Skeletal muscle tissue (tissue), 4 donors: ENCODE data around the gene TTC21B. TPM values are rescaled to one million over a fixed set of nuclear protein-coding genes. Genes with fewer than 3 reads are reported as not detected.

Experiments used
- H3K27ac ChIP-seq: one replicate; pipeline ENCODE4 v1.7.0; 2013; ENCODE audit warnings: mild to moderate bottlenecking, low read depth, low read length, inconsistent platforms
- H3K27me3 ChIP-seq, 3 donors: one replicate each; pipeline ENCODE4 v1.7.0; 2013; ENCODE audit warnings: low read length in 3 of 3; ENCODE audit not compliant: control insufficient read depth in 3 of 3, insufficient read depth in 3 of 3
- H3K36me3 ChIP-seq, 3 donors: one replicate each; pipeline ENCODE4 v1.7.0; 2013; ENCODE audit warnings: low read length in 3 of 3; ENCODE audit not compliant: control insufficient read depth in 3 of 3, insufficient read depth in 3 of 3
- H3K4me1 ChIP-seq, 3 donors: one replicate each; pipeline ENCODE4 v1.7.0; 2013; ENCODE audit warnings: low read length in 3 of 3, mild to moderate bottlenecking in 3 of 3; ENCODE audit not compliant: control insufficient read depth in 3 of 3, insufficient read depth in 3 of 3
- H3K4me3 ChIP-seq, 3 donors: one replicate each; pipeline ENCODE4 v1.7.0; 2013; ENCODE audit warnings: low read length in 3 of 3
- H3K9ac ChIP-seq, 3 donors: one replicate each; pipeline ENCODE4 v1.7.0; 2013; ENCODE audit warnings: low read length in 3 of 3, mild to moderate bottlenecking in 3 of 3, moderate library complexity in 2 of 3, low read depth in 1 of 3
- H3K9me3 ChIP-seq, 3 donors: one replicate each; pipeline ENCODE4 v1.7.0; 2013; ENCODE audit warnings: low read length in 3 of 3; ENCODE audit not compliant: control insufficient read depth in 3 of 3
- total RNA-seq: library from RNA; depleted of rRNA; stranded (reverse); fragments of >200 nt; gene quantifications from one replicate; pipeline ENCODE4 v1.2.3, GENCODE V29; 2014
- donor health status: Osteomylitis.

The TTC21B gene
- total RNA-seq, 1 donor from 2014 or later: 50.1 TPM

- Histone ChIP-seq H3K27ac (no peak overlapping the region), H3K9me3 (no peaks in the 10 kb centered on the region), H3K36me3 (no peaks in the 10 kb centered on the region), H3K9ac (no peak overlapping the region), H3K4me1 (no peaks in the 10 kb centered on the region), H3K27me3 (no peaks in the 10 kb centered on the region), H3K4me3 (no peak overlapping the region)
Measured at GRCh38 chr2:165827921-165828276, 125.7 kb downstream of the TTC21B start.

GRCh38 chr2:165827016-165827920, 126.3 kb downstream of the TTC21B start:
- H3K9ac ChIP-seq: no peak overlapping the region
- no peak overlapping the region for H3K4me3 ChIP-seq
- no peak overlapping the region for H3K27ac ChIP-seq
- H3K36me3 ChIP-seq: no peaks in the 10 kb centered on the region
- H3K9me3 ChIP-seq: no peaks in the 10 kb centered on the region
- H3K27me3 ChIP-seq: no peaks in the 10 kb centered on the region
- H3K4me1 ChIP-seq: no peaks in the 10 kb centered on the region

GRCh38 chr2:165825041-165825440, 128.5 kb downstream of the TTC21B start:
- Histone ChIP-seq H3K27ac (no peak overlapping the region), H3K27me3 (no peaks in the 10 kb centered on the region), H3K9me3 (no peaks in the 10 kb centered on the region), H3K9ac (no peak overlapping the region), H3K4me1 (no peaks in the 10 kb centered on the region), H3K36me3 (no peaks in the 10 kb centered on the region), H3K4me3 (no peak overlapping the region)

Other genes with a start within 250 kb of the TTC21B start
- 1.0 TPM for gene GALNT3, start 159.5 kb downstream of the TTC21B start, total RNA-seq
- gene SCN1A, start 174.2 kb upstream of the TTC21B start, total RNA-seq: under 0.01 TPM